ENCODE results near the gene SYT1.

SYT1 gene

GRCh38 chr12:78966062-78966461 lies 101.5 kb downstream of the SYT1 start:
- TF ChIP-seq CTCF (conservative IDR thresholded peaks at IDR 0.05; ENCODE audit: low read length) = no peak
- no peak for DNase-seq (ENCODE audit: low read depth)
- H3K4me3 ChIP-seq (ENCODE audit: low read length) = no peak overlapping the region

- no peak for TF ChIP-seq CTCF (conservative IDR thresholded peaks at IDR 0.05; ENCODE audit: low read length)
- H3K4me3 ChIP-seq (ENCODE audit: low read length) = no peak overlapping the region
- no peak for DNase-seq (ENCODE audit: low read depth)
Observed at GRCh38 chr12:78966926-78967325, 102.4 kb downstream of the SYT1 start.

- DNase-seq (ENCODE audit: low read depth) = no peak
- TF ChIP-seq CTCF (conservative IDR thresholded peaks at IDR 0.05; ENCODE audit: low read length) = no peak
- no peak overlapping the region for H3K4me3 ChIP-seq (ENCODE audit: low read length)
Observed at GRCh38 chr12:78968226-78968625, 103.7 kb downstream of the SYT1 start.

GRCh38 chr12:78970041-78970440 lies 105.5 kb downstream of the SYT1 start:
- H3K4me3 ChIP-seq (ENCODE audit: low read length) = no peak overlapping the region
- DNase-seq (ENCODE audit: low read depth) = no peak
- no peak for TF ChIP-seq CTCF (conservative IDR thresholded peaks at IDR 0.05; ENCODE audit: low read length)

GRCh38 chr12:78977304-78977867 lies 112.8 kb downstream of the SYT1 start:
- DNase-seq (ENCODE audit: low read depth) = no peak
- H3K4me3 ChIP-seq (ENCODE audit: low read length) = no peak overlapping the region
- no peak for TF ChIP-seq CTCF (conservative IDR thresholded peaks at IDR 0.05; ENCODE audit: low read length)

GRCh38 chr12:78994168-78994791 lies 129.7 kb downstream of the SYT1 start:
- H3K4me3 ChIP-seq (ENCODE audit: low read length) = no peak overlapping the region
- no peak for TF ChIP-seq CTCF (conservative IDR thresholded peaks at IDR 0.05; ENCODE audit: low read length)
- no peak for DNase-seq (ENCODE audit: low read depth)

- TF ChIP-seq CTCF (conservative IDR thresholded peaks at IDR 0.05; ENCODE audit: low read length) = no peak
- peak; percentile 1 for DNase-seq (ENCODE audit: low read depth)
- H3K4me3 ChIP-seq (ENCODE audit: low read length) = no peak overlapping the region
Observed at GRCh38 chr12:79000501-79000900, 135.9 kb downstream of the SYT1 start.

Measured in AG10803 (cell line).